Measurements from ENCODE around the gene BMPR1A. TPM values are rescaled to one million over a fixed set of nuclear protein-coding genes. Genes with fewer than 3 reads are reported as not detected.
A peak's percentile ranks its signal among the peaks of the same experiment; 100 is the strongest.

The BMPR1A gene
- total and polyA plus RNA-seq, 2 experiments from 2014 or later: 14.2 to 82.5 TPM

DNA sequence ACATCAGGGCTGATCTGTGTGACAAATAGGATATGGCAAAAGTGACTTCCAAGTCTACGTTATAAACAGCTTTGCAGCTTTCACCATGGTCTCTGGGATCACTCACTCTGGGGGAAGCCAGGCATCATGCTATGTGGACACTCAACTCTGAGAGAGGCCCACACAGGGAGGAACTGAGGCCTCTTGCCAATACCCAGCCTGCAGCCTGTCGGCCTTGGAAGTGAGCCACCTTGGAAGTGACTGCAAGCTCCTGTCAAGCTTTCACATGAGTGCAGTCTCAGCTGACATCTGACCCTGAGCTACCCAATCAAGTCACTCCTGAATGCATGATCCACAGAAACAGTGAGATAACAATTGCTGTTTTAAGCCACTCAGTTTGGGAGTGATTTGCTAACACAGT lies 144.5 kb downstream of the BMPR1A start:
- no peaks in the 10 kb centered on the region for H3K27me3 ChIP-seq (ENCODE audit: insufficient read depth)
- no peak overlapping the region for H3K4me3 ChIP-seq
- H3K4me2 ChIP-seq: no peak overlapping the region
- Mint-ChIP-seq H3K36me3 (ENCODE audit: low read depth) (peaks cover 61% of the 10 kb centered on the region), H3K9me3 (no peaks in the 10 kb centered on the region), H3K27ac (no peak overlapping the region), H3K4me3 (no peak overlapping the region), H3K27me3 (ENCODE audit: insufficient read depth, low read depth, poor library complexity) (peaks cover 4% of the 10 kb centered on the region), H3K4me1 (peaks cover 17% of the 10 kb centered on the region)
- H4K20me1 ChIP-seq (replicated peaks; ENCODE audit: insufficient read depth): no peaks in the 10 kb centered on the region; the same call in 1 of the 2 replicates
- H3K36me3 ChIP-seq (ENCODE audit: insufficient read depth): peaks cover 18% of the 10 kb centered on the region; the same call in 1 of the 2 replicates
- peaks cover 10% of the 10 kb centered on the region; the same call in 1 of the 2 replicates for H3K79me2 ChIP-seq (replicated peaks; ENCODE audit: insufficient read depth)
- no peak overlapping the region for H2AFZ ChIP-seq
- H3K27ac ChIP-seq (ENCODE audit: low read depth): 0 out of 2 replicates have a peak overlapping the region, but pooled peaks have one; percentile 4
- H3K9me2 ChIP-seq (ENCODE audit: insufficient read depth): no peaks in the 10 kb centered on the region
- TF ChIP-seq, protein P1, sequence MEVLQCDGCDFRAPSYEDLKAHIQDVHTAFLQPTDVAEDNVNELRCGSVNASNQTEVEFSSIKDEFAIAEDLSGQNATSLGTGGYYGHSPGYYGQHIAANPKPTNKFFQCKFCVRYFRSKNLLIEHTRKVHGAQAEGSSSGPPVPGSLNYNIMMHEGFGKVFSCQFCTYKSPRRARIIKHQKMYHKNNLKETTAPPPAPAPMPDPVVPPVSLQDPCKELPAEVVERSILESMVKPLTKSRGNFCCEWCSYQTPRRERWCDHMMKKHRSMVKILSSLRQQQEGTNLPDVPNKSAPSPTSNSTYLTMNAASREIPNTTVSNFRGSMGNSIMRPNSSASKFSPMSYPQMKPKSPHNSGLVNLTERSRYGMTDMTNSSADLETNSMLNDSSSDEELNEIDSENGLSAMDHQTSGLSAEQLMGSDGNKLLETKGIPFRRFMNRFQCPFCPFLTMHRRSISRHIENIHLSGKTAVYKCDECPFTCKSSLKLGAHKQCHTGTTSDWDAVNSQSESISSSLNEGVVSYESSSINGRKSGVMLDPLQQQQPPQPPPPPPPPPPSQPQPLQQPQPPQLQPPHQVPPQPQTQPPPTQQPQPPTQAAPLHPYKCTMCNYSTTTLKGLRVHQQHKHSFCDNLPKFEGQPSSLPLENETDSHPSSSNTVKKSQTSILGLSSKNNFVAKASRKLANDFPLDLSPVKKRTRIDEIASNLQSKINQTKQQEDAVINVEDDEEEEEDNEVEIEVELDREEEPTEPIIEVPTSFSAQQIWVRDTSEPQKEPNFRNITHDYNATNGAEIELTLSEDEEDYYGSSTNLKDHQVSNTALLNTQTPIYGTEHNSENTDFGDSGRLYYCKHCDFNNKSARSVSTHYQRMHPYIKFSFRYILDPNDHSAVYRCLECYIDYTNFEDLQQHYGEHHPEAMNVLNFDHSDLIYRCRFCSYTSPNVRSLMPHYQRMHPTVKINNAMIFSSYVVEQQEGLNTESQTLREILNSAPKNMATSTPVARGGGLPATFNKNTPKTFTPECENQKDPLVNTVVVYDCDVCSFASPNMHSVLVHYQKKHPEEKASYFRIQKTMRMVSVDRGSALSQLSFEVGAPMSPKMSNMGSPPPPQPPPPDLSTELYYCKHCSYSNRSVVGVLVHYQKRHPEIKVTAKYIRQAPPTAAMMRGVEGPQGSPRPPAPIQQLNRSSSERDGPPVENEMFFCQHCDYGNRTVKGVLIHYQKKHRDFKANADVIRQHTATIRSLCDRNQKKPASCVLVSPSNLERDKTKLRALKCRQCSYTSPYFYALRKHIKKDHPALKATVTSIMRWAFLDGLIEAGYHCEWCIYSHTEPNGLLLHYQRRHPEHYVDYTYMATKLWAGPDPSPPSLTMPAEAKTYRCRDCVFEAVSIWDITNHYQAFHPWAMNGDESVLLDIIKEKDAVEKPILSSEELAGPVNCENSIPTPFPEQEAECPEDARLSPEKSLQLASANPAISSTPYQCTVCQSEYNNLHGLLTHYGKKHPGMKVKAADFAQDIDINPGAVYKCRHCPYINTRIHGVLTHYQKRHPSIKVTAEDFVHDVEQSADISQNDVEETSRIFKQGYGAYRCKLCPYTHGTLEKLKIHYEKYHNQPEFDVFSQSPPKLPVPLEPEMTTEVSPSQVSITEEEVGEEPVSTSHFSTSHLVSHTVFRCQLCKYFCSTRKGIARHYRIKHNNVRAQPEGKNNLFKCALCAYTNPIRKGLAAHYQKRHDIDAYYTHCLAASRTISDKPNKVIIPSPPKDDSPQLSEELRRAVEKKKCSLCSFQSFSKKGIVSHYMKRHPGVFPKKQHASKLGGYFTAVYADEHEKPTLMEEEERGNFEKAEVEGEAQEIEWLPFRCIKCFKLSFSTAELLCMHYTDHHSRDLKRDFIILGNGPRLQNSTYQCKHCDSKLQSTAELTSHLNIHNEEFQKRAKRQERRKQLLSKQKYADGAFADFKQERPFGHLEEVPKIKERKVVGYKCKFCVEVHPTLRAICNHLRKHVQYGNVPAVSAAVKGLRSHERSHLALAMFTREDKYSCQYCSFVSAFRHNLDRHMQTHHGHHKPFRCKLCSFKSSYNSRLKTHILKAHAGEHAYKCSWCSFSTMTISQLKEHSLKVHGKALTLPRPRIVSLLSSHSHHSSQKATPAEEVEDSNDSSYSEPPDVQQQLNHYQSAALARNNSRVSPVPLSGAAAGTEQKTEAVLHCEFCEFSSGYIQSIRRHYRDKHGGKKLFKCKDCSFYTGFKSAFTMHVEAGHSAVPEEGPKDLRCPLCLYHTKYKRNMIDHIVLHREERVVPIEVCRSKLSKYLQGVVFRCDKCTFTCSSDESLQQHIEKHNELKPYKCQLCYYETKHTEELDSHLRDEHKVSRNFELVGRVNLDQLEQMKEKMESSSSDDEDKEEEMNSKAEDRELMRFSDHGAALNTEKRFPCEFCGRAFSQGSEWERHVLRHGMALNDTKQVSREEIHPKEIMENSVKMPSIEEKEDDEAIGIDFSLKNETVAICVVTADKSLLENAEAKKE (CRISPR knock-in tag; IDR thresholded peaks at IDR 0.05): no peak
- no peak for TF ChIP-seq JUNB (IDR thresholded peaks at IDR 0.05; ENCODE audit: unreplicated experiment)
- TF ChIP-seq STAT1 (IDR thresholded peaks at IDR 0.05; ENCODE audit: unreplicated experiment): no peak
- no peak for TF ChIP-seq ZNF331 (CRISPR knock-in tag; IDR thresholded peaks at IDR 0.05; ENCODE audit: low read depth)
- TF ChIP-seq POLR2AphosphoS5 (IDR thresholded peaks at IDR 0.05; ENCODE audit: low read depth): no peak
- TF ChIP-seq, protein P2, sequence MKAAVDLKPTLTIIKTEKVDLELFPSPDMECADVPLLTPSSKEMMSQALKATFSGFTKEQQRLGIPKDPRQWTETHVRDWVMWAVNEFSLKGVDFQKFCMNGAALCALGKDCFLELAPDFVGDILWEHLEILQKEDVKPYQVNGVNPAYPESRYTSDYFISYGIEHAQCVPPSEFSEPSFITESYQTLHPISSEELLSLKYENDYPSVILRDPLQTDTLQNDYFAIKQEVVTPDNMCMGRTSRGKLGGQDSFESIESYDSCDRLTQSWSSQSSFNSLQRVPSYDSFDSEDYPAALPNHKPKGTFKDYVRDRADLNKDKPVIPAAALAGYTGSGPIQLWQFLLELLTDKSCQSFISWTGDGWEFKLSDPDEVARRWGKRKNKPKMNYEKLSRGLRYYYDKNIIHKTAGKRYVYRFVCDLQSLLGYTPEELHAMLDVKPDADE (IDR thresholded peaks at IDR 0.05): no peak
- no peak for TF ChIP-seq EZH2 (IDR thresholded peaks at IDR 0.05; ENCODE audit: low read depth, unreplicated experiment)
- TF ChIP-seq, protein P3, sequence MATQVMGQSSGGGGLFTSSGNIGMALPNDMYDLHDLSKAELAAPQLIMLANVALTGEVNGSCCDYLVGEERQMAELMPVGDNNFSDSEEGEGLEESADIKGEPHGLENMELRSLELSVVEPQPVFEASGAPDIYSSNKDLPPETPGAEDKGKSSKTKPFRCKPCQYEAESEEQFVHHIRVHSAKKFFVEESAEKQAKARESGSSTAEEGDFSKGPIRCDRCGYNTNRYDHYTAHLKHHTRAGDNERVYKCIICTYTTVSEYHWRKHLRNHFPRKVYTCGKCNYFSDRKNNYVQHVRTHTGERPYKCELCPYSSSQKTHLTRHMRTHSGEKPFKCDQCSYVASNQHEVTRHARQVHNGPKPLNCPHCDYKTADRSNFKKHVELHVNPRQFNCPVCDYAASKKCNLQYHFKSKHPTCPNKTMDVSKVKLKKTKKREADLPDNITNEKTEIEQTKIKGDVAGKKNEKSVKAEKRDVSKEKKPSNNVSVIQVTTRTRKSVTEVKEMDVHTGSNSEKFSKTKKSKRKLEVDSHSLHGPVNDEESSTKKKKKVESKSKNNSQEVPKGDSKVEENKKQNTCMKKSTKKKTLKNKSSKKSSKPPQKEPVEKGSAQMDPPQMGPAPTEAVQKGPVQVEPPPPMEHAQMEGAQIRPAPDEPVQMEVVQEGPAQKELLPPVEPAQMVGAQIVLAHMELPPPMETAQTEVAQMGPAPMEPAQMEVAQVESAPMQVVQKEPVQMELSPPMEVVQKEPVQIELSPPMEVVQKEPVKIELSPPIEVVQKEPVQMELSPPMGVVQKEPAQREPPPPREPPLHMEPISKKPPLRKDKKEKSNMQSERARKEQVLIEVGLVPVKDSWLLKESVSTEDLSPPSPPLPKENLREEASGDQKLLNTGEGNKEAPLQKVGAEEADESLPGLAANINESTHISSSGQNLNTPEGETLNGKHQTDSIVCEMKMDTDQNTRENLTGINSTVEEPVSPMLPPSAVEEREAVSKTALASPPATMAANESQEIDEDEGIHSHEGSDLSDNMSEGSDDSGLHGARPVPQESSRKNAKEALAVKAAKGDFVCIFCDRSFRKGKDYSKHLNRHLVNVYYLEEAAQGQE (IDR thresholded peaks at IDR 0.05; ENCODE audit: unreplicated experiment): no peak
- TF ChIP-seq NANOG (IDR thresholded peaks at IDR 0.05; ENCODE audit: borderline replicate concordance): no peak
- DNase-seq (ENCODE audit: low spot score) (no peak), ATAC-seq (no peak)
- H3K4me1 ChIP-seq (ENCODE audit: insufficient read depth): peaks cover 14% of the 10 kb centered on the region
- H3F3A ChIP-seq (replicated peaks; ENCODE audit: low read depth): peaks cover 7% of the 10 kb centered on the region; the same call in 1 of the 2 replicates
